ENCODE measurements around the gene SLC2A4. TPM values are rescaled to one million over a fixed set of nuclear protein-coding genes. Genes with fewer than 3 reads are reported as not detected.

SLC2A4 gene
- total and polyA plus RNA-seq, 2 of the 4 experiments (the other 2 are of a cell fraction): 0.07 TPM; not detected in 1

DNA sequence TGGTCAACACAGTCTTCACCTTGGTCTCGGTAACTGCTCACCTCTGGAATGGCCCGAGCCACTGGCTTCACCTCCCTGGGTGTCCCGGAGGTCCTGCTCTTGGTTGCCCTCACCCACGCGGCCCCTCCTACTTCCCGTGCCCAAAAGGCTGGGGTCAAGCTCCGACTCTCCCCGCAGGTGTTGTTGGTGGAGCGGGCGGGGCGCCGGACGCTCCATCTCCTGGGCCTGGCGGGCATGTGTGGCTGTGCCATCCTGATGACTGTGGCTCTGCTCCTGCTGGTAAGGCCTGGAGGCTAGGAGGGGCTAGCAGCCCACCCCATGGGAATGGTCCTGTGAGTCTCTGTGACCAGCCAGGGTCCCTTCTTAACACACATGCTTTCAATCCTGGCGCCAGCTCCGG, 3.4 kb downstream of the SLC2A4 start:
- dilution Hi-C loops (cut with HindIII; ENCODE audit: low sequenced_read_pairs, unreplicated experiment): no loop called here
- Histone ChIP-seq H3K4ac (ENCODE audit: low read depth, low read length) (no peak overlapping the region), H3K14ac (replicated peaks; ENCODE audit: low read depth, low read length) (no peak overlapping the region), H4K91ac (ENCODE audit: insufficient read depth, low read depth, low read length) (no peak overlapping the region), H3K9me1 (ENCODE audit: insufficient read depth, low read length) (no peaks in the 10 kb centered on the region), H3K27ac (ENCODE audit: insufficient read depth, low read length) (no peak overlapping the region), H2BK15ac (ENCODE audit: low read depth, low read length) (no peak overlapping the region), H2BK120ac (ENCODE audit: low read depth, low read length) (no peak overlapping the region), H3K18ac (ENCODE audit: low read depth, low read length) (no peak overlapping the region), H3K23ac (ENCODE audit: low read depth, low read length) (no peak overlapping the region), H2AK9ac (replicated peaks; ENCODE audit: low read depth, low read length, poor library complexity) (no peak overlapping the region), H3K36me3 (ENCODE audit: control insufficient read depth, insufficient read depth, low read length) (no peaks in the 10 kb centered on the region), H3K79me1 (ENCODE audit: low read depth in 1 of 2, low read length in 2 of 2) (no peaks in the 10 kb centered on the region), H3K4me1 (ENCODE audit: control insufficient read depth, insufficient read depth, low read length) (peaks cover 2% of the 10 kb centered on the region; the same call in 1 of the 2 replicates), H3K4me3 (ENCODE audit: insufficient read depth, low read depth, low read length) (no peak overlapping the region), H3K9me3 (ENCODE audit: control insufficient read depth, insufficient read depth, low read length) (no peaks in the 10 kb centered on the region), H3K27me3 (ENCODE audit: control insufficient read depth, insufficient read depth, low read length) (peaks cover 53% of the 10 kb centered on the region), H4K20me1 (ENCODE audit: insufficient read depth, low read length) (no peaks in the 10 kb centered on the region), H4K5ac (ENCODE audit: low read depth, low read length) (no peak overlapping the region), H2BK20ac (ENCODE audit: low read depth, low read length) (no peak overlapping the region), H4K8ac (ENCODE audit: low read depth in 2 of 2, low read length in 2 of 2) (no peak overlapping the region), H2AK5ac (ENCODE audit: low read depth, low read length) (no peak overlapping the region), H3K9ac (ENCODE audit: low read depth, low read length) (no peak overlapping the region), H3K56ac (ENCODE audit: extremely low read depth, insufficient read depth, low read length) (no peak overlapping the region), H2AFZ (replicated peaks; ENCODE audit: low read length, poor library complexity) (no peak overlapping the region), H2BK5ac (ENCODE audit: low read depth, low read length, poor library complexity, severe bottlenecking) (no peak overlapping the region), H3K4me2 (ENCODE audit: low read depth, low read length) (no peak overlapping the region)
- no peak for ATAC-seq (ENCODE audit: low read depth)
- no TSS peak for BruUV-seq (replicated peaks)
- WGBS, 2 experiments (ENCODE audit: extremely low coverage in 2 of 2, insufficient read length in 1 of 2): 87% methylated on average over 10 of the region's 16 CpGs; no CpG with 5 or more reads in 1 of the 2 experiments
- DNase-seq: no peak
- ChIA-PET CTCF (no interaction called here), POLR2A (ENCODE audit: unreplicated experiment) (no interaction called here)
- intact Hi-C loops (cut with micrococcal nuclease): no loop called here
- TF ChIP-seq MXI1 (IDR thresholded peaks at IDR 0.05; ENCODE audit: borderline replicate concordance, low read depth, low read length) (no peak), NFE2L2 (IDR thresholded peaks at IDR 0.05; ENCODE audit: low read depth, low read length) (no peak), MAFK (IDR thresholded peaks at IDR 0.05; ENCODE audit: low read depth, low read length) (no peak), BHLHE40 (IDR thresholded peaks at IDR 0.05; ENCODE audit: low read depth, low read length) (no peak), CHD1 (IDR thresholded peaks at IDR 0.05; ENCODE audit: low read depth, low read length) (no peak), FOS (IDR thresholded peaks at IDR 0.05; ENCODE audit: low read depth, low read length) (no peak), RAD21 (IDR thresholded peaks at IDR 0.05; ENCODE audit: low read length) (no peak), CEBPB (IDR thresholded peaks at IDR 0.05; ENCODE audit: low read depth, low read length) (no peak), MAZ (IDR thresholded peaks at IDR 0.05; ENCODE audit: borderline replicate concordance, low read depth, low read length) (no peak)
- TF ChIP-seq, protein P1, sequence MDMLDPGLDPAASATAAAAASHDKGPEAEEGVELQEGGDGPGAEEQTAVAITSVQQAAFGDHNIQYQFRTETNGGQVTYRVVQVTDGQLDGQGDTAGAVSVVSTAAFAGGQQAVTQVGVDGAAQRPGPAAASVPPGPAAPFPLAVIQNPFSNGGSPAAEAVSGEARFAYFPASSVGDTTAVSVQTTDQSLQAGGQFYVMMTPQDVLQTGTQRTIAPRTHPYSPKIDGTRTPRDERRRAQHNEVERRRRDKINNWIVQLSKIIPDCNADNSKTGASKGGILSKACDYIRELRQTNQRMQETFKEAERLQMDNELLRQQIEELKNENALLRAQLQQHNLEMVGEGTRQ (IDR thresholded peaks at IDR 0.05; ENCODE audit: low read depth, low read length): no peak
- TF ChIP-seq, protein P2, sequence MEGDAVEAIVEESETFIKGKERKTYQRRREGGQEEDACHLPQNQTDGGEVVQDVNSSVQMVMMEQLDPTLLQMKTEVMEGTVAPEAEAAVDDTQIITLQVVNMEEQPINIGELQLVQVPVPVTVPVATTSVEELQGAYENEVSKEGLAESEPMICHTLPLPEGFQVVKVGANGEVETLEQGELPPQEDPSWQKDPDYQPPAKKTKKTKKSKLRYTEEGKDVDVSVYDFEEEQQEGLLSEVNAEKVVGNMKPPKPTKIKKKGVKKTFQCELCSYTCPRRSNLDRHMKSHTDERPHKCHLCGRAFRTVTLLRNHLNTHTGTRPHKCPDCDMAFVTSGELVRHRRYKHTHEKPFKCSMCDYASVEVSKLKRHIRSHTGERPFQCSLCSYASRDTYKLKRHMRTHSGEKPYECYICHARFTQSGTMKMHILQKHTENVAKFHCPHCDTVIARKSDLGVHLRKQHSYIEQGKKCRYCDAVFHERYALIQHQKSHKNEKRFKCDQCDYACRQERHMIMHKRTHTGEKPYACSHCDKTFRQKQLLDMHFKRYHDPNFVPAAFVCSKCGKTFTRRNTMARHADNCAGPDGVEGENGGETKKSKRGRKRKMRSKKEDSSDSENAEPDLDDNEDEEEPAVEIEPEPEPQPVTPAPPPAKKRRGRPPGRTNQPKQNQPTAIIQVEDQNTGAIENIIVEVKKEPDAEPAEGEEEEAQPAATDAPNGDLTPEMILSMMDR (conservative IDR thresholded peaks at IDR 0.05; ENCODE audit: low read depth, low read length): no peak
- TF ChIP-seq, protein P3, sequence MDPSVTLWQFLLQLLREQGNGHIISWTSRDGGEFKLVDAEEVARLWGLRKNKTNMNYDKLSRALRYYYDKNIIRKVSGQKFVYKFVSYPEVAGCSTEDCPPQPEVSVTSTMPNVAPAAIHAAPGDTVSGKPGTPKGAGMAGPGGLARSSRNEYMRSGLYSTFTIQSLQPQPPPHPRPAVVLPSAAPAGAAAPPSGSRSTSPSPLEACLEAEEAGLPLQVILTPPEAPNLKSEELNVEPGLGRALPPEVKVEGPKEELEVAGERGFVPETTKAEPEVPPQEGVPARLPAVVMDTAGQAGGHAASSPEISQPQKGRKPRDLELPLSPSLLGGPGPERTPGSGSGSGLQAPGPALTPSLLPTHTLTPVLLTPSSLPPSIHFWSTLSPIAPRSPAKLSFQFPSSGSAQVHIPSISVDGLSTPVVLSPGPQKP (IDR thresholded peaks at IDR 0.05; ENCODE audit: borderline replicate concordance, low read depth, low read length): no peak
- in situ Hi-C loops (cut with MboI; ENCODE audit: low sequenced_read_pairs): no loop called here

Data from IMR-90 (cell line).